GM20431 (cell line): ENCODE data around the gene SNURF.
"Not testable (repeated sequence)": the region's sequence is repeated elsewhere in the genome, so short reads cannot be mapped to it uniquely, and the experiment has no call there.

Experiments
- in situ Hi-C: fragments of 300-500 bp; cut with MseI, MboI; formaldehyde crosslinking; loops from one replicate; pipeline ENCODE4 v1.15.0; 2020; ENCODE audit warnings: low sequenced_read_pairs; ENCODE audit not compliant: unreplicated experiment

SNURF gene

DNA sequence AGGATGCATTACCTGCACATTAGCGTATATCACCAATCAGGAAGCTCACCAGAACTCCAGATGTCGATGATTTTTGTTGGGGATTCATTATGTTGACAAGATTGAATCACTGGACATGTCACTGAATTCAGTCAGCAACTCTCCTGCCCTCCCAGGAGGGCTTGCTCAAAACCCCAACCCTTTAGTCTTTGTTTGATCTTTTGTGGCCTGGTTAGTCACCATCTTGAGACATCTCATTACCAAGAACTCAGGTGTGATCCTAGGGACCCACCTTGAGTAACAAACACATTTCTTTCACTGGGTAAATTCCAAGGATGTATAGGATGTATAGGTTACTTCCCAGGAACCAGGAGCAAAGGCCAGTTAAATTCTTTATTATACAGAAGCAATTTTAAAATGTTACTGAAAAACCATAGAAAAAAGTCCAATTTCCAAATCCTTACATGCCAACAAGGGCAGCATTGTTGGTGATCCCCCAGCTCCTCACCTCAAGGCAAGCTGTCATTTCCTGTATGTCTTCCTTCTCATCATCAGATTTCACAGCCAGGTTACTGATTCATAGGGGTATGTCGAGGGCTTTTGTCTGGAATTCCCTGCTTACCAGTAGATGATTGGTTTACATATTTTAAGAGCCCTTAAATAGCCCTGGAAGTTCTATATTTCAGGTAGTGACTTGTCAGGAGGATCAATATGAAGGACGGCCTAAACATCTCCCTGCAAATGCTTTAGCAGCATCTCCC is 11.7 kb downstream of the SNURF start:
- in situ Hi-C loops, result no loop called here

DNA sequence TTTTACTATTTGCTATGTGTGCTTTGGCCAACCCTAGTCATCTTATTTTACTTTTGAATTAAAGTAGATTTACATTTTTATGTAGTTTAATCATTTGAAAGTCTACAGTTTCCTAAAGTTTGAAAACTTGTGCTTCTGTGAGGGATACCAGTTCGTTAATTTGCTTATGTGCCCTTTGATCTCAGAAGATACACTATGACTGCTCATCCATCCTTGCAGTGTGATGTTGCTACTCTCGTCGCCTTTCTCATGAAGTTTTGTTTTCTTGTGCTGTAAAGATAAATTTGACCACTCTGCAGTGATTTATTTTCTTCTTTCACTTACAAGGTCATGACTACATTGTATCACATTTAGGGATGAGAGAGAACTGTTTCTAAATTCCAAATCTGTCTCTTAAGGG is 16.3 kb downstream of the SNURF start:
- in situ Hi-C loops, result no loop called here

DNA sequence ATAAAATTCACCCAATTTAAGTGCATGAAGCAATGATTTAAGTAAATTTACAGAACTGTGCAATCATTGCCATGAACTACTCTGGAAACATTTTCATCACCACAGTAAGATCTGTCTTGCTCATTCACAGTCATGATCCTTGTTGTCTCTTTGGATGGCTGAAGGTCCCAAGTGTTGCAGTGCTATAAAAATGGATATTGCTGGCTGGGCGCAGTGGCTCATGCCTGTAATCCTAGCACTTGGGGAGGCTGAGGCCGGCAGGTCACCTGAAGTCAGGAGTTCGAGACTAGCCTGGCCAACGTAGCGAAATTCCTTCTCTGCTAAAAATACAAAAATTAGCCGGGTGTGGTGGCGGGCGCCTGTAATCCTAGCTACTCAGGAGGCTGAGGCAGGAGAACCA is 17.0 kb downstream of the SNURF start:
- in situ Hi-C loops, result no loop called here

DNA sequence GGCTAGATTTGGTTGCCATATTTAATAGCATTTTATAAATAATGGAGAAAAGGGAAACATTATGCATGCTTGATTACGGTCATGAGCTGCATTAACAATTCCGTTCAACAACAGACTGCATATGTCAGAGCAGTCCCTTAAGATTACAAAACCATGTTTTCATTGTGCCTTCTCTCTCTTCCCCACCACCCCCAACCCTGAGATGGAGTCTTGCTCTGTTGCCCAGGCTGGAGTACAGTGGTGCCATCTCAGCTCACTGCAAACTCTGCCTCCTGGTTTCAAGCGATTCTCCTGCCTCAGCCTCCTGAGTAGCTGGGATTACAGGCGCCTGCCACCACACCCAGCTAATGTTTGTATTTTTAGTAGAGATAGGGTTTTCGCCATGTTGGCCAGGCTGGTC is 17.9 kb downstream of the SNURF start:
- in situ Hi-C loops, result not testable (repeated sequence)

DNA sequence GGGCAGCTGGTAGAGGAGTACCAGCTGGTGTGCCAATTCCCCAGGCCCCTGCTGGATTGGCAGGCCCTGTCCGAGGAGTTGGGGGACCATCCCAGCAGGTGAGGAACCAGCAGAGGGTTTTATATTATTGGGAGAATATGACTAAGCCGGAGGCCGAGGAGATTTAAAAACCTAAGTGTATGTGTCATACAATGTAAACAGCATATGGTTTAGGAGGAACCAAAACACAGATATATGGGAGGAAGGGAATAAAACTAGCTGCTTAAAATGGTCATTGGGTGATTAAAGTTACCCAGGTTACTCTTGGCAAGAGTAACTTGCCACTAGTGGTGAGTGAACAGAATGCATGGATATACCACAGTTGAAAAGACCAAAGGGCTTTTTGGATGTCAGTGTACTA is 22.1 kb downstream of the SNURF start:
- in situ Hi-C loops, result no loop called here

DNA sequence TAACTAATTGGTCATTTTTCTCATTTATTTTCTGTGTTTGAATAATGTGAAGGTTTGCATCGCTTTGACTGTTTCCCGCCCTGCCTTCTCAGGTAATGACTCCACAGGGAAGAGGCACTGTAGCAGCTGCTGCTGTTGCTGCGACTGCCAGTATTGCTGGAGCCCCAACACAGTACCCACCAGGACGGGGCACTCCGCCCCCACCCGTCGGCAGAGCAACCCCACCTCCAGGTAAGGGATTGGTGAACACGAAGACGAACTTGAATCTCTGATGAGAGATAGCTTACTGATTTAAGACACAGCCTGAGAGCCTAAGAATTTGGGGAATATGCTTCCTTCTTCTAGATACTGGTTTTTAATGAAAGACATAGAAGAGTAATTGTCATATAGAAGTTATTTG is 22.9 kb downstream of the SNURF start:
- in situ Hi-C loops, result no loop called here

DNA sequence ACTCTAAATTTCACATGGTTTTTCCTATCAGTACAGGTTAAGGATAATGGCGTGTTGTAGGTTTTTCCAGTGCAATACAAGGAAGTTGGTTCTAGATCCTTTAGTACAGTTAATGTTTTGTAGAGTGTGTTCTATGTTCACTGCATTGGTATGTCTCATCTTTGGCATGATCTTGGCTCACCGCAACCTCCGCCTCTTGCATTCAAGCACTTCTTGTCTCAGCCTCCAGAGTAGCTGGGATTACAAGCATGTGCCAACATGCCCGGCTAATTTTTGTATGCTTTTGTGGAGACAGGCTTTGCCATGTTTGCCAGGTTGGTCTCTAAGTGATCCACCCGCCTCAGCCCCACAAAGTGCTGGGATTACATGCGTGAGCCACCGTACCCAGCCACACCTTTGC is 30.4 kb downstream of the SNURF start:
- in situ Hi-C loops, result no loop called here

DNA sequence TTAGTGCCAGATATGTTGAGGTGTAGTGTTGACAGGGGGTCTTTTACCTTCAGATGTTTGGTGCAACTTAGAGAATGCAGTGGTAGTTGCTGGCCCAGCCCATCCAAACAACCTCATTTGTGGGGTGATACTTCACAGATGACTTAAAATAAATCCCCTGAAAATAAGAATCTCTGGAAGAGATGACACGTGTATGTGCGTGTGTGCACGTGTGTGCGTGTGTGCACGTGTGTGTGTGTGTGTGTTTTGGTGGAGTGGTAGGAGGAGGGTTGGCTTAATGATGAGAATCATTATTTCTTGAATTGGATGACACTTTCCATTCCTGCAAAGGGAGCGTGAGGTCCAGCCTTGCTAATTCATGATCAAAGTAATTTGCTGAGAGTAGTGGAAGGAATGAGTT is 31.9 kb downstream of the SNURF start:
- in situ Hi-C loops, result no loop called here
